Measurements from ENCODE around the gene PLEKHO2. TPM values are rescaled to one million over a fixed set of nuclear protein-coding genes. Genes with fewer than 3 reads are reported as not detected.

PLEKHO2 gene
- total RNA-seq, 2 donors from 2014 or later = 4.4 to 13.6 TPM

GRCh38 chr15:64865998-64866520 lies 24.3 kb downstream of the PLEKHO2 start:
- no peak for TF ChIP-seq CTCF (IDR thresholded peaks at IDR 0.05)
- no peaks in the 10 kb centered on the region for H3K9me3 ChIP-seq
- peak overlapping the region; percentile 40 for H3K27ac ChIP-seq
- DNase-seq = no peak
- H3K4me1 ChIP-seq = no peaks in the 10 kb centered on the region
- H3K9ac ChIP-seq (ENCODE audit: low read depth in 2 of 2, low read length in 2 of 2) = no peak overlapping the region
- intact Hi-C loops (cut with DNase I) = no loop called here
- H3K4me3 ChIP-seq = no peak overlapping the region
- H3K27me3 ChIP-seq = no peaks in the 10 kb centered on the region
- H3K36me3 ChIP-seq = no peaks in the 10 kb centered on the region

- no peak for TF ChIP-seq CTCF (IDR thresholded peaks at IDR 0.05)
- no peak overlapping the region for H3K27ac ChIP-seq
These were observed 27.8 kb downstream of the PLEKHO2 start for GRCh38 chr15:64869501-64869900.

GRCh38 chr15:64870353-64870752 lies 28.6 kb downstream of the PLEKHO2 start:
- Histone ChIP-seq H3K27ac (no peak overlapping the region), H3K4me1 (no peaks in the 10 kb centered on the region)
- TF ChIP-seq CTCF (IDR thresholded peaks at IDR 0.05) = no peak

More at GRCh38 chr15:64869501-64869900, 27.8 kb downstream of the PLEKHO2 start:
- no peak for DNase-seq
- no peak overlapping the region for H3K9ac ChIP-seq (ENCODE audit: low read depth in 2 of 2, low read length in 2 of 2)
- H3K4me3 ChIP-seq = no peak overlapping the region
- H3K9me3 ChIP-seq = no peaks in the 10 kb centered on the region
- no peaks in the 10 kb centered on the region for H3K4me1 ChIP-seq
- no peaks in the 10 kb centered on the region for H3K36me3 ChIP-seq
- intact Hi-C loops (cut with DNase I) = no loop called here
- H3K27me3 ChIP-seq = no peaks in the 10 kb centered on the region

GRCh38 chr15:64875641-64876223 lies 34.0 kb downstream of the PLEKHO2 start:
- H3K27me3 ChIP-seq = no peaks in the 10 kb centered on the region
- no peak for TF ChIP-seq CTCF (IDR thresholded peaks at IDR 0.05)
- H3K4me3 ChIP-seq = no peak overlapping the region
- H3K9me3 ChIP-seq = no peaks in the 10 kb centered on the region
- no peak for DNase-seq
- H3K9ac ChIP-seq (ENCODE audit: low read depth in 2 of 2, low read length in 2 of 2) = no peak overlapping the region
- no peak overlapping the region for H3K27ac ChIP-seq
- H3K4me1 ChIP-seq = no peaks in the 10 kb centered on the region
- no peaks in the 10 kb centered on the region for H3K36me3 ChIP-seq
- intact Hi-C loops (cut with DNase I) = no loop called here

More at GRCh38 chr15:64870353-64870752, 28.6 kb downstream of the PLEKHO2 start:
- DNase-seq = no peak
- H3K4me3 ChIP-seq = no peak overlapping the region
- no peaks in the 10 kb centered on the region for H3K36me3 ChIP-seq
- no peak overlapping the region for H3K9ac ChIP-seq (ENCODE audit: low read depth in 2 of 2, low read length in 2 of 2)
- intact Hi-C loops (cut with DNase I) = no loop called here
- no peaks in the 10 kb centered on the region for H3K27me3 ChIP-seq
- no peaks in the 10 kb centered on the region for H3K9me3 ChIP-seq

- Histone ChIP-seq H3K27me3 (no peaks in the 10 kb centered on the region), H3K9me3 (no peaks in the 10 kb centered on the region), H3K4me1 (no peaks in the 10 kb centered on the region), H3K9ac (ENCODE audit: low read depth in 2 of 2, low read length in 2 of 2) (no peak overlapping the region), H3K27ac (peak overlapping the region; percentile 40), H3K36me3 (no peaks in the 10 kb centered on the region), H3K4me3 (no peak overlapping the region)
- peak; percentile 61 for DNase-seq
- TF ChIP-seq CTCF (IDR thresholded peaks at IDR 0.05) = no peak
- intact Hi-C loops (cut with DNase I) = no loop called here
These were observed 35.7 kb downstream of the PLEKHO2 start for GRCh38 chr15:64877435-64877834.

Data from colonic mucosa (tissue), 4 donors.